ENCODE results near the gene GPR156. TPM values are rescaled to one million over a fixed set of nuclear protein-coding genes. Genes with fewer than 3 reads are reported as not detected.

Gene GPR156
- total and polyA plus RNA-seq, 7 donors = 0.07 to 1.7 (median 1.1) TPM; not detected in 2

DNA sequence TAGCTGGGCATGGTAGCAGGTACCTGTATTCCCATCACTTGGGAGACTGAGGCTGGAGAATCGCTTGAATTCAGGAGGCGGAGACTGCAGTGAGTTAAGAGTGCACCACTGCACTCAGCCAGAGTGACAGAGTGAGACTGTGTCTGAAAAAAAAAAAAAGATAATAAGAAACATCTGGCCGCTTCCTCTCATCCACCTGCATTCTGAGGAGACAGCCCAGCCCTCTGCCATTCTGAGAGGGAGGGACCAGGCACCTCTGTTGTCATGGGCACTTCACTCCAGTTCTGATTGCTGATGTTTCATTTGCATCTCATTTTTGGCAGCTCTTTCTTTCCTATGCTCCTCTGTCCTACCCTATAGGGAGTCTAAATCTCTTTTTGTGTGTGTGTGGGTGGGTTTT, 154.4 kb downstream of the GPR156 start:
- DNase-seq = no peak
- Histone ChIP-seq H3K27me3 (no peaks in the 10 kb centered on the region), H3K36me3 (no peaks in the 10 kb centered on the region), H3K9me3 (no peaks in the 10 kb centered on the region), H3K4me3 (no peak overlapping the region), H3K4me1 (no peaks in the 10 kb centered on the region), H3K27ac (no peak overlapping the region)
- intact Hi-C loops (cut with DNase I) = no loop called here
- WGBS, 2 donors = 89 to 94% methylated on average over 3 of the region's 3 CpGs
- TF ChIP-seq POLR2A (IDR thresholded peaks at IDR 0.05) (no peak), EP300 (IDR thresholded peaks at IDR 0.05) (no peak), POLR2AphosphoS5 (IDR thresholded peaks at IDR 0.05) (no peak)
- TF ChIP-seq, protein P1, sequence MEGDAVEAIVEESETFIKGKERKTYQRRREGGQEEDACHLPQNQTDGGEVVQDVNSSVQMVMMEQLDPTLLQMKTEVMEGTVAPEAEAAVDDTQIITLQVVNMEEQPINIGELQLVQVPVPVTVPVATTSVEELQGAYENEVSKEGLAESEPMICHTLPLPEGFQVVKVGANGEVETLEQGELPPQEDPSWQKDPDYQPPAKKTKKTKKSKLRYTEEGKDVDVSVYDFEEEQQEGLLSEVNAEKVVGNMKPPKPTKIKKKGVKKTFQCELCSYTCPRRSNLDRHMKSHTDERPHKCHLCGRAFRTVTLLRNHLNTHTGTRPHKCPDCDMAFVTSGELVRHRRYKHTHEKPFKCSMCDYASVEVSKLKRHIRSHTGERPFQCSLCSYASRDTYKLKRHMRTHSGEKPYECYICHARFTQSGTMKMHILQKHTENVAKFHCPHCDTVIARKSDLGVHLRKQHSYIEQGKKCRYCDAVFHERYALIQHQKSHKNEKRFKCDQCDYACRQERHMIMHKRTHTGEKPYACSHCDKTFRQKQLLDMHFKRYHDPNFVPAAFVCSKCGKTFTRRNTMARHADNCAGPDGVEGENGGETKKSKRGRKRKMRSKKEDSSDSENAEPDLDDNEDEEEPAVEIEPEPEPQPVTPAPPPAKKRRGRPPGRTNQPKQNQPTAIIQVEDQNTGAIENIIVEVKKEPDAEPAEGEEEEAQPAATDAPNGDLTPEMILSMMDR (IDR thresholded peaks at IDR 0.05) = no peak

DNA sequence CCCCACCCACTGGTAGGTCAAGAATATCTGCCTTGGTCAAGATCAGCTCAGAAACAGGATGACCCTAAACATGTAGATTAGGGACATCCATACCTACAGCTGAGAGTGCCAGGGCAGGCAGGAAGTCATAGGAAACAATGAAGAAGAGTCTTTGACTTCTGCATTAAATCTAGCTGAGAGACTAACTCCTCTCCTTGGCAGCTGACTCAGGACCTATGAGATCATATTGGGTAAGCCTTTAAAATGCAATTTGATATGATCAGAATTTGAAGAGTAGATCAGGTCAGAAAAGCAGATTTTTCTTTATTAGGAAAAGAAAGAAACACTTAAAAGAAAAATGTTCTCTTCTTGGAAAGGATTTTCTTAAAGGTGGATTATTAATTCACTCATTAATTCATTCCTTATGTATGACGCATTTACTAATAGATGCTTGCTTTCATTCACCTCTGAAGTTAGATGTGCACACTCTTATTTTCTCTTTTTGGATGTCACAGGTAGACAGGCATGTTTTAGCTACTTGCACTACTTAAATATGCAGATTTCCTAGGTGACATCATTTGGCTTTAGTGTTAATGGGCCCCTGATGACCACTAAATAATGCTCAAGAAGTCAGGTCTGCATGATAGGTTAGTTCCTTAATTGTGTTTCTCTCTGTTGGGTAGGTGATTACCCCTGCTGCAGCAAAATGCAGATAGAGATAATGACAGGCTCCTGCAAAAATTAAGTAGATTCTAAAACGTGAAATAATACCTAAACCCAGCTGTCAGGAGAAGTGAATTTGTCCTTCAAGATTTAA, 155.1 kb downstream of the GPR156 start:
- H3K9me3 ChIP-seq = no peaks in the 10 kb centered on the region
- no peaks in the 10 kb centered on the region for H3K36me3 ChIP-seq
- H3K27ac ChIP-seq = no peak overlapping the region
- DNase-seq = no peak
- H3K27me3 ChIP-seq = no peaks in the 10 kb centered on the region
- 87 to 89% methylated on average over 2 of the region's 2 CpGs for whole genome bisulfite sequencing, 2 donors
- intact Hi-C loops (cut with DNase I) = no loop called here
- no peaks in the 10 kb centered on the region for H3K4me1 ChIP-seq
- no peak overlapping the region for H3K4me3 ChIP-seq
- TF ChIP-seq POLR2AphosphoS5 (IDR thresholded peaks at IDR 0.05) (no peak), POLR2A (IDR thresholded peaks at IDR 0.05) (no peak), EP300 (IDR thresholded peaks at IDR 0.05) (no peak)
- TF ChIP-seq, protein P1 (IDR thresholded peaks at IDR 0.05) = no peak

GRCh38 chr3:120129051-120129450, 156.0 kb downstream of the GPR156 start:
- H3K27me3 ChIP-seq = no peaks in the 10 kb centered on the region
- no peaks in the 10 kb centered on the region for H3K4me1 ChIP-seq
- intact Hi-C loops (cut with DNase I) = no loop called here
- no peak for TF ChIP-seq POLR2AphosphoS5 (IDR thresholded peaks at IDR 0.05)
- TF ChIP-seq POLR2A (IDR thresholded peaks at IDR 0.05) = no peak
- no peak for TF ChIP-seq EP300 (IDR thresholded peaks at IDR 0.05)
- TF ChIP-seq, protein P1 (IDR thresholded peaks at IDR 0.05) = no peak
- H3K4me3 ChIP-seq = no peak overlapping the region
- no peak for DNase-seq
- H3K36me3 ChIP-seq = no peaks in the 10 kb centered on the region
- no peaks in the 10 kb centered on the region for H3K9me3 ChIP-seq
- H3K27ac ChIP-seq = no peak overlapping the region
- WGBS, 2 donors = 94 to 95% methylated on average over 1 of the region's 1 CpG

GRCh38 chr3:120125992-120126391, 159.0 kb downstream of the GPR156 start:
- DNase-seq = no peak
- Histone ChIP-seq H3K27ac (no peak overlapping the region), H3K4me3 (no peak overlapping the region), H3K27me3 (no peaks in the 10 kb centered on the region), H3K36me3 (no peaks in the 10 kb centered on the region), H3K9me3 (no peaks in the 10 kb centered on the region), H3K4me1 (no peaks in the 10 kb centered on the region)
- intact Hi-C loops (cut with DNase I) = no loop called here
- no peak for TF ChIP-seq EP300 (IDR thresholded peaks at IDR 0.05)
- no peak for TF ChIP-seq POLR2AphosphoS5 (IDR thresholded peaks at IDR 0.05)
- TF ChIP-seq, protein P1 (IDR thresholded peaks at IDR 0.05) = no peak
- TF ChIP-seq POLR2A (IDR thresholded peaks at IDR 0.05) = no peak
